Stimulated activated CD4-positive, alpha-beta T cell treated with anti-CD3 and anti-CD28 coated beads, TNF-alpha, amount 100 ng/mL, for 1 hour (primary cell): ENCODE measurements around the gene PRR5L.
A peak's percentile ranks its signal among the peaks of the same experiment; 100 is the strongest.
"Not testable (repeated sequence)": the region's sequence is repeated elsewhere in the genome, so short reads cannot be mapped to it uniquely, and the experiment has no call there.

Source experiments
- DNase-seq, 3 donors: peaks; one replicate each; pipeline ENCODE4 v3.0.0-alpha.2; 2020; ENCODE audit warnings: low read depth in 3 of 3, low spot score in 1 of 3

PRR5L gene

DNA sequence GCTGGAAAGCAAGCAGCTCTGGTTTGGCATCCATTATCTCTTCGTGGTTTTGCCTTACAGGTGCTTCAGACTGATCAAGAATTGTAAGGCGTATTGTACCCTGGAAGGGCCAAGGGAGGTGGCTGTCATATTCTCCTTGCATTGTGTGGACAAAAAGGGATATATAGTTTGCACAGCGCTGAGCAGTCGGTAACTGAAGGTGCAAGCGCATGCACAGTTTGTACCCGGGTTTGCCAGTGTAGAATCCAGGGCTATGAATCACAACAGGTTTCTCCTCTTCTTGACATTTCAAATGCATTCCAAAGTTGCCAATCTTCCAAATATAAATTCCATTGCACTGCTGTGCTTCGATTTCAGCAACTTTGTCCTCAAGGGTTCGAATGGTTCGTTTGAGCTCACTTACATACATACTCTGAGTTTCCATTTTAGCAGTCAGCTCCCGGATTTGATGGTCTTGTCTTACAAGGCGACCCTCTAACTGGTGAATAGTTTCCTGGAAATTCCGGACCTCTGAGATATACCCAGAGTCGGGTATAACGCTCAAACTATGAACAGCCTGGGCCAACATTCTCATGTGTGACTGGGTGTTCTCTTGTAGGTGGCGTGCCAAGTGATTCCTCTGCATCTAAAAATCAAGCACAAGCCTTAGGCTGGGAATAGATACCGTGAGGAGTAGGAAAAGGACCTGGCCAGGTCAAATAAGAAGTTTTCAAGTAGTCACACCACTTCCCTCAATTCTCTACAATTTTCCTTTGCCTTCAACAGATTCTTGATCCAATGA, 194.1 kb downstream of the PRR5L start:
- DNase-seq = no peak

DNA sequence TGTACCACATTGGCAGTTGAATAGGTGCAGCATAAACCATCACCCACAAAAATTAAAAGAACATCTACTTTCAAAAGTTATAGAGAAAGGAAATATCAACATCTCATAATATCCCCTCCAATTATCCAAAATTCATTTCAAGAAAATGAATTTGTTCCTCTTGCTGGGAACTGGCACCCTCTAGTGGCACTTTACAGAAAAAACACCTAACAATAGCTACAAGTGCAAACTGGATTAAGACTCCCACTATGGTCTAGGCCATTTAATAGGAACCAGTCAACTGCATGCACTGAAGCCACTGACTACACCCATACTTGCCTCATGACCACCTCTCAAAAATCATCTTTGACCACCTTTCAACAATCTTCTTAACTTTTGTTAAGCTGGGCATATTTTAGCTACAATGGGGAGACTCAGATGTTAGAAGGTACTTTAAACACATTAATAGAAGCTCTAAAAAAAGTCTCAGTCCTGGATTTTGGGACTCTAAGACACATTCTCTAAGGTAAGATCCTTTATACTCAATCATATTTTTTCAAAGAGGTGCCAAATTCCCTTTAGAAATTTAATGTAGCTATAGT, 196.7 kb downstream of the PRR5L start:
- no peak for DNase-seq

- DNase-seq = no peak
Observed at GRCh38 chr11:36493332-36493731, 197.2 kb downstream of the PRR5L start.

GRCh38 chr11:36498721-36499120, 202.6 kb downstream of the PRR5L start:
- DNase-seq = no peak

DNA sequence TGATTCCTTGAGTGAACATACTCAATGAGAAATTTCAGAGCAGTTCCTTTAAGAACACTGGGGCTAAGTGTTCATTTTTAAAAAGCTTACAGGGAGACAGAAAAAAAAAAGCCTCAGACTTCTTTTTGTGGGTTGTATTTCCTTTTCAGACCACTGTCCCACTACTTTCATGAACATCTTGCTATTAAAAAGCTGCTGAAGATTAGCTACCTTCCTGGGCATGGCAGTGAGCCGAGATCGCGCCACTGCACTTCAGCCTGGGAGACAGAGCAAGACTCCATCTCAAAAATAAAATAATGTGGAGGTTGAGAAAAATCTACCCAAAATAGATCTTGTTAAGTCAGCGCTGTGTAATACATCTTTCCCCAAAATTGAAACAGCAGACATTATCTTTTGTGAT, 203.2 kb downstream of the PRR5L start:
- no peak for DNase-seq

GRCh38 chr11:36500315-36500721, 204.2 kb downstream of the PRR5L start:
- DNase-seq = no peak

DNA sequence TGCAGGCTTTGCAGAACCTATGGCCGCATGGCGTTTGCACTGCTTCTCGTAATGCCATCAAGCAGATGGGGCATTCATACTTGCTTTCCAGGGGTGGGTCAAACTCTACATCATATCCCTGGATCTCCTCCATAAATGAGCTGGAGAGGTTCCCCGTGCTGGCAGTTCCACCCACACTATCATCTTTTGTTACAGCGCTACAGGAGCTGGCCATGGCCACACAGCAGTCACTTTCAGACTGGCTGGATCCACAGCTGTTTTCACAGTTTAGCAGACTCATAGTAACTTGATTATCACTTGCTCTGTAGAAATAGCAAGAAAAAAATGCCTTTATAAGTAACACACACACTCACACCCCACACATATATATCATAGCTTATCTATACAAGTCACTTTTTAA, 205.1 kb downstream of the PRR5L start:
- DNase-seq = no peak

DNA sequence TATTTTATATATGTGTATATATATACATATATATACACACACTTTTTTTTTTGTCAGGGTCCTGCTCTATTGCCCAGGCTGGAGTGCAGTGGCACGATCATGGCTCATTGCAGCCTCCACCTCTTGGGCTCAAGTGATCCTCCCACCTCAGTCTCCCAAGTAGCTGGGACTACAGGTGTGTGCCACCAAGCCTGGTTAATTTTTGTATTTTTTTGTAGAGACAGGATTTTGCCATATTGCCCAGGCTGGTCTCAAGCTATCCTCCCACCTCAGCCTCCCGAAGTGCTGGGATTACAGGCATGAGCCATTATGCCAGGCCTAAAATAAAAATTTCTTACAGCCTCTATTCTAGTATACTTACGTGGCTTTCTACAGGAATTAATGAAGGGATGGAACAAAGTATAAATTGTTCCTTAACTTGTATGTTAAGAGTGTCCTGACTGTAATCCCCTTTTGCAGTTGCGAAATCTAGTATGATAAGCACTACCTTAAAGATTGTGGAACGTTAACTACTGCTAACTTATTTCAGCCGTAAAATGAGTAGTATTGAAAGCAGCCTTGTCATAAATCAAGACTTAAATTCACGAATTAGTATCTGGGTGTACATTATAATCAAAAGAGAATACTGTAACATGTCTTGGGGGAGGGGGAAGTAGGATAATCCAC, 211.9 kb downstream of the PRR5L start:
- no peak for DNase-seq

DNA sequence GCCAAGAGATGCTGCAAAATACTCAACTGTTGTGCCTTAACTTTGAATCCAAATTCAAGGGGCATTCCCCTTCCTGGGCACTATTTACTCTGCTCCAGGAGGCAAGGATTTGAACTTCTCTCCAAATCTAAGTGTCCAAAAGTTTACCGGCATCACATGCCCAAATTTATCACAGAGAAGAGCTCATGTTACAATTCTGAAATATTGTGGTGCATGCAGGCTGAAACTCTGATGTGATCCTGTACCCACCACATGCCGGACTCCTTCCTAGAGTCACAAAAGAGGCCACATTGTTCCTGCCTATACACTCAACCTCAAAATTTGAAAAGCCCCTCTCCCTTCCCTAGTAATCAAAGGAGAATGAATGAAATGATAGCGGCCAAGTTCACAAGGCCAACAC, 212.7 kb downstream of the PRR5L start:
- no peak for DNase-seq

DNA sequence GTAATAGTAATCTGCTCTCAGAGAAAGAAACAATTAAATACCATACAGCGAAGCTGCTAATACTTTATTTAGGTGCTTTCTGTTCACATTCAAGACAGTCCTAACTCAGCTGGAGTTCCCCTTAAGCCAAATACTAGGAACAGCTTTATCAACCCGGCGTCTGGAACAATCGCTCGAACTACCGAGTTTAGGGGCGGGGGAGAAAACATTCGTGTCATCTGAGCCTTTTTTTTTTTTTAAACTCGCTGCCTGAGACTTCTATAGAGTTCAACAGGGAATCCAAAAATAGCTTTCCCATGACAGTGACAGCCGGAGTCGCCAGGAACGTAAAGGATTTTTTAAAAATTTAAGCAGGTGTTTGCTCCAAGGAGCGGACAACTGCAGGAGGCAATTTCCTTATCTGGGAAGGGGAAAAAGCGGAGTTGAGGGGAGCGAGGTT, 213.1 kb downstream of the PRR5L start:
- no peak for DNase-seq

DNA sequence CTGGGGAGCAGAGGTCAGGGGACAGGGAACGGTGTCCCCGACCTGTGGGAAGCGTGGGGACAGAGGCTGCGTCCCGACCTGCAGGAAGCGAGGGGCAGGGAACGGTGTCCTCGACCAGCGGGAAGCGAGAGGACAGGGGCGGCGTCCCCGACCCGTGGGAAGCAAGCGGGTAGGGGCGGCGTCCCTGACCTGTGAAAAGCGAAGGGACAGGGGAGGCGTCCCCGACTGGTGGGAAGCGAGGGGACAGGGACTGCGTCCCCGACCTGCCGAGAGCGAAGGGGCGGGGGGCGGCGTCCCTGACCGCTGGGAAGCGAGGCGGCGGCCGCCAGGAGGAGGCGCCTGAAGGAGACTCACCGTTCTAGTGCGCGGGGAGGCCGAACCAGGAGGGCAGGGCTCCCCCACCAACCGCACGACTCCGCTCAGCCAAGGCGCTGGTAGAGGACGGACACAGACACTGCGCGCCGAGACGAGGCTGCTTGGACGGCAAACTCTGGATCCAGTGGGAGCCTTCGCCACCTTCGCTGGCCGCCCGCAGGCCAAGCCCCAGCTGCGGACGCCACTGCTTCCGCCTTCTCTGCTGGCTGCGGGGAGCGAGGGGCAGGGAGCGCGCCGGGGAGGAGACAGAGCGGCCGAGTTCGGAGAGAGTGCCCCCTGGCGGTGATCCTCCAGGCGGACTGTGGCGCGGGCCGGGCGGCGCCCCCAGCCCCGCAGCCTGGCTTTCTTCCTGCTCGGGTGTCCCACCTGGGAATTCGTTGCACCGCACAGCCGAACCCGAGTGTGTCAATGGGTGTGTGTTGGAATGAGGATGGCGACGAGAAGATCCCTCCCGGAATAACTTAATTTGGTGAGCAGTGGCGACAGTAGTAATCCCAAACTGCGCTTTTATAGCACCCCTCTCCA, 213.9 kb downstream of the PRR5L start, which contains the start of gene TRAF6:
TRAF6 (minus strand) TSS at position 579 of the 900 bp plus-strand sequence. CDS start 8,757 bp downstream, outside the sequence.
- DNase-seq = peak; percentile 68 to 90 (median 75)

- DNase-seq = no peak
Observed at GRCh38 chr11:36510594-36510942, 214.5 kb downstream of the PRR5L start.

- not testable (repeated sequence) for DNase-seq
Observed at GRCh38 chr11:36511062-36511461, 215.0 kb downstream of the PRR5L start.

DNA sequence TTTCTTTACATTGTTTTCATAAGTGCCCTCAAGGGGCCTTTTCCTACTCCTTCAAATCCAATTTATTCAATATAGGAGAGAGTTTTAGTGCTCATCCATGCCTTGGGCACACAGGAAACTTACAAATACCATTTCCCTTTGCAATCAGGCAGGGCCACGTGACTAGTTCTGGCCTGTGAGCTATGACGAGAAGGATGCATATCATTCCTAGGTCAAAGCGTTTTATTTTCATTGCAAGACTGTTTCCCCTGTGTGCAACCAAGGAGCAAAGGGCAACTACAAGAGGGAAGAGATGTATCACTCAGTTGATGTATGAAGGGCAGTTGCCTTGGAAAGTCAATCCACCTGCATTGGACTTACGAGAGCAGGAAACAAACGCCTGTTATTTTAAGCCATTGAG, 215.9 kb downstream of the PRR5L start:
- DNase-seq = no peak

DNA sequence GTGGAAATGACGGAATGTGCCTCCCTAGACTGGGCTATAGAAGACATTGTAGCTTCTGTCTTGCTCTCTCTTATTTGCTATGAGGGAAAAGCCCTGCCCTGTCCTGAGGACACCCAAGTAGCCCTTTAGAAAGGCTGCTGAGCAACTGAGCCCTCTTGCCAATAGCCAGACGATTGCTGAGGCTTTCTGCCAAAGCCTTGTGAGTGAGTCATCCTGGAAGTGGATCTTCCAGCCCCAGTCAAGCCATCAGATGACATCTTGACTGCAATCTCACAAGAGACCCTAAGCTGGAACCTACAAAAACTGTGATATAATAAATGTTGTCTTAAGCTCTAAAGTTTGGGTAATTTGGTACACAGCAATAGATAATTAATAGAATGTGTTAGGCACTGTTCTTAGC, 217.9 kb downstream of the PRR5L start:
- DNase-seq = no peak
